Measurements from ENCODE around the gene MAGI1.
A peak's percentile ranks its signal among the peaks of the same experiment; 100 is the strongest.

MAGI1 gene

DNA sequence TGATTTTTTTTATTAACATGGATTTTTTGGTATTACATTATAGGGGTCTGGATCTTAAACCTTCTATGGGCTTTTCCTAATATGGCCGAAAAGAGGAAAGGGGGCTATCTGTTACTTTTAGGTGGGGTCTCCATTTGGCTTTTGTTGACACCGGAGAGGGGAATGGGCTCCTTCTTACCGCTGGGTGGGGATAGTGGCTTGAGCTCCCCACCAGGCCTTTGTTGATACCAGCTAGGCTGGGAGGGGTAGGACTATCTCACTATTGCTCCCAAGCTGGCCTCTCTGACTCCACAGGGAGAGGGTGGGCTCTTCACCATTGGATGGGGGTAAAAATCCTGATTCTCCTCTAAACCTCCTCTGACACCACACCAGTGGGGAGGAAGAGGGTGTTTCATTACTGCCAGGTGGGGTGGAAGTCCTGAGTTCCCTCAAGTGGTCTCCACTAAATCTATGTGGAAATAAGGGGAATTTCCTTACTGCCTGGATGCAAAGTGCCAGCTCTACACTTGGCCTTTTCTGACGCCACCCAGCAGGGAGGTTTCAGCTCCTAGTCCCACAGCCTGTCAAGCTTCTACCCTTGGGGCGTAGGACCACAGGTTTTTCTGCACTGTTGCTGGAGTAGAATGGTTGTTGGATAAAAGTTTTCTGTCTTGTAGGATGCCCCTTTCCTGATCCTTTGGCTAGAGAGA, 572.3 kb downstream of the MAGI1 start:
- DNase-seq (ENCODE audit: extremely low read depth, low read depth), result no peak
- TF ChIP-seq, protein P1, sequence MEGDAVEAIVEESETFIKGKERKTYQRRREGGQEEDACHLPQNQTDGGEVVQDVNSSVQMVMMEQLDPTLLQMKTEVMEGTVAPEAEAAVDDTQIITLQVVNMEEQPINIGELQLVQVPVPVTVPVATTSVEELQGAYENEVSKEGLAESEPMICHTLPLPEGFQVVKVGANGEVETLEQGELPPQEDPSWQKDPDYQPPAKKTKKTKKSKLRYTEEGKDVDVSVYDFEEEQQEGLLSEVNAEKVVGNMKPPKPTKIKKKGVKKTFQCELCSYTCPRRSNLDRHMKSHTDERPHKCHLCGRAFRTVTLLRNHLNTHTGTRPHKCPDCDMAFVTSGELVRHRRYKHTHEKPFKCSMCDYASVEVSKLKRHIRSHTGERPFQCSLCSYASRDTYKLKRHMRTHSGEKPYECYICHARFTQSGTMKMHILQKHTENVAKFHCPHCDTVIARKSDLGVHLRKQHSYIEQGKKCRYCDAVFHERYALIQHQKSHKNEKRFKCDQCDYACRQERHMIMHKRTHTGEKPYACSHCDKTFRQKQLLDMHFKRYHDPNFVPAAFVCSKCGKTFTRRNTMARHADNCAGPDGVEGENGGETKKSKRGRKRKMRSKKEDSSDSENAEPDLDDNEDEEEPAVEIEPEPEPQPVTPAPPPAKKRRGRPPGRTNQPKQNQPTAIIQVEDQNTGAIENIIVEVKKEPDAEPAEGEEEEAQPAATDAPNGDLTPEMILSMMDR (IDR thresholded peaks at IDR 0.05; ENCODE audit: low read depth, low read length), result no peak

DNA sequence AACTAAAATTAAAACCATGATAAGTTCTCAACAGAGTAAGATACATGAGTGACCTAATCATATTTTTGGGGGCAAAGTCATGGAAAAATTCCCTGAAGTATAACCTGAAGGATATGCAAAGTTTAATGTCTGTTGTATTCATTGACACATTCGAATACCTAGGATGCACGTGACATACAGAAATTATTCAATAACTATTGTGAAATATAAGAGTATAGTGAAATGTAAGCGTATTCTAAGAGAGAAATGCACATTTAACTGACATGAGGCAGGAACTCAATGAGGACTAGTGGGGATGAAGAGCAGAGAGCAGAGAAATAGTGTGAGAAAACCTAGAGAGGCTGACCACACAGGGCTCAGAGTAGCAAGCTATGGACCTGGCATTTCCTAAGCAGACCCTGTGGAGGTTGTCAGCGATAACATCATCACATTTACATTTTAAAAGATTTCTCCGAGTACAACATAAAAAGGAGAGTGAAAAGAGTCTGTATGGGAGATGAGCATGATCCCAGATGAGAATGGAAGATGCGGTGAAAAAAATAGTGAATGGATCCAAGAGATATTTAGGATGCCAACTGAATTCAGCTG, 588.8 kb downstream of the MAGI1 start:
- TF ChIP-seq, protein P1 (IDR thresholded peaks at IDR 0.05; ENCODE audit: low read depth, low read length), result no peak
- no peak for DNase-seq (ENCODE audit: extremely low read depth, low read depth)

DNA sequence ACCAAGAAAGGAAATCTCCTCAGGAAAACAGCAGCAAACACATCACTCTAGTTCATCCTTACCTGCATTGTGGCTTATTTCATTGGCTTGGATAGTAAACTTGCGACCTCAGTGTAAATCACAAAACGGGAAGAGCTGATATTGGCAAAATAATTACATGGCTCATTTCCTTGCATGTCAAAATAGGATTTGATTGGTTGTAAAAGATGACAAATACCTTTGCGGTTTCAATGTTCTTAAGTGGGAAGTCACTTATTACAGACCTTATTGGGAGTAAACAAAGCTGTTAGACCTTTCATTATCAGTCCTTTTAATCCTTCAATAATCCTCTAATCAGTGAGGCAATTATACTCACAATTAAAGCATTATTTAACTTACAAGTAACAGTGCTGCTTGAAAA, 590.6 kb downstream of the MAGI1 start:
- DNase-seq (ENCODE audit: extremely low read depth, low read depth), result no peak
- TF ChIP-seq, protein P1 (IDR thresholded peaks at IDR 0.05; ENCODE audit: low read depth, low read length), result no peak

DNA sequence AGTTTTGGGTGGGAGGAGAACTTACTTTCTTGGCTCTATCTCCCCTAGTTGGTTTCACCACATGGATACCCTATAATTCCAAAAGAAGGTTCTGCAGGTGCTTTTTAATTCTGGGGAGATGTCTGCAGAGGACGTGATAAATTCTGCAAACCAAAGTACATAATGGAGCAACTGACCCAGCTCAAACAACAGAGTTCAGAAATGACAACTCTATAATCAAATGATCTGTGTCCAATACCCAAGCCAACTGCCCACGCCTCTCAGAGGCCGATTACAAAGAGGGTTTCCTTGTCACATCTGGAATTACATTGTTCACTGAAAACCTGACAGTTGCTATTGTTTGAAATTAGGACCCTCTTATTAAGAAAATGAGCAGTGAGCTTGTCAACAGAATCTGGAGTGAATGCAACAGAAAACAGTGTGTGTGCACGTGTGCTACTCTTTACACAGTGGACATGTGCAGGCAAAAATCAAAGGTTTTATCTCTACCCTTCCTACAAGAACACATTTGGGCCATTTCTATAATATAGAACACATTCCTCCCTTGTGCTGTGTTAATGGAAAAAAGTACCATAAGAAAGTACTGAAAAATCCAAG, 593.0 kb downstream of the MAGI1 start:
- no peak for DNase-seq (ENCODE audit: extremely low read depth, low read depth)
- TF ChIP-seq, protein P1 (IDR thresholded peaks at IDR 0.05; ENCODE audit: low read depth, low read length), result no peak

DNA sequence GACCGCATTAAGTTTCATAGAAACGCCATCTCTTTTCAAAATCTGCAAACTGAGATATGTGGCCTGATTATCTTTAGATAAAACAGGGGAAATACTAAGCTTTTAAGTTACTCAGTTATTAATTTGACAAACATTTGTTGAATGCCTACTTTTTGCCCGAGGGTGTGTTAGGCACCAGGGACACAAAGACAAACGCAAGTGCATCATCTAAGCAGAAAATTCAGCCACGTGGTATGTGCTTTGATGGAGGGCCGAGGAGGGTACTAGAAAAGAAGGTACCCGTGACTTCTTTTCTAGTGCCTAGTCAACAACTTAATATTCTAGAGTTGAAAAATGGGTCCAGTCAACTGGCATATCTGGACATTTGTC, 594.3 kb downstream of the MAGI1 start:
- TF ChIP-seq, protein P1 (IDR thresholded peaks at IDR 0.05; ENCODE audit: low read depth, low read length), result no peak
- DNase-seq (ENCODE audit: extremely low read depth, low read depth), result no peak

DNA sequence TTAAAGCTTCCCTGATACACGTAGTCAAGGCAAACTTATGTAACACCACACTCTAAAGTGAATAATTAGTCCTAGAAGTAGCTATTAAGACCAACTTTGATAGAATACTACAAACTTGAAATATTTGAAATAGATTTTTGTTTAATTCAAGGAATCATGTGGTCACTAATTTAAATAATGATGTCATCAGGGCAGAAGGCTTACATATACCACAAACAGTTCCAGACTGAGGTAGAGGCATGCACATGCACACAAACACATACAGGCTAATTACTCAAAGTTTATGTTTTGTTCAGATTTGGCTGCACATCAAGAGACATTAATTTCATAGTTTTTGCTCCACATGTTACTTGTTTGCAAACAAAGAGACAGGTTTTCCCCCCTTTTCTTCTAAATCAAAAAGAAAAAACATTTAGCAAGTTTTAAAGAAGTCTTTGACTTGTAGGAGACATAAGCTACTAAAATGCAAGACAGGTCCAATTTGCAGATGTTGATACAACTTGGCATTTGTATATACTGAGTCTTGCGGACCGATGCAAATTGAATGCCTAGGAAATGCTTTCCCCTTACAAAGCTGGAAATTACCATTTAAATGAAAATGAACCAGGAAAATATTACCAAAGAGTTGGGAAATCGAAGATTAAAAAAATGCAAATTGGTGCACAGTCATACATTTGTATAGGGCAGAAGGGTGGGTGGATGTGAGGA, 594.8 kb downstream of the MAGI1 start:
- peak; percentile 70 for DNase-seq (ENCODE audit: extremely low read depth, low read depth)
- TF ChIP-seq, protein P1 (IDR thresholded peaks at IDR 0.05; ENCODE audit: low read depth, low read length), result no peak
